ENCODE measurements around the gene RNASE13. TPM values are rescaled to one million over a fixed set of nuclear protein-coding genes. Genes with fewer than 3 reads are reported as not detected.
A peak's percentile ranks its signal among the peaks of the same experiment; 100 is the strongest.

Gene RNASE13
- total RNA-seq, 1 donor from 2014 or later: not detected

DNA sequence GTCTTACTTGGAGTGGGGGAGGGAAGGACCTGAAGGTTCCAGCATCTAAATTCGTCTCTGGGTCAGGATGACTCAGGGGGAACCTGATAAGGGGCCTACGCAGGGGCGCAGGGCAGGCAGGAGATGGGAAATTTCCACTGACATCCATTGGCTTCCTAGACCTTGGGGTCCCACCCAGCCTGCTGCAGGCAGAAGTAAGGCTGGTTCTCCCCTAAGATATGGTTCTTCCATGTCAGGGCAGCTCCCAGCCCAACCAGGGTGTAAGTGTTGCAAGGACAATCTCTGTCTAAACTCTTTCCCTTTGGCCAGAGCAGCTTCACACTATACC is 7.7 kb downstream of the RNASE13 start:
- intact Hi-C loops (cut with micrococcal nuclease): no loop called here
- DNase-seq (peak; percentile 34), ATAC-seq (no peak)

GRCh38 chr14:21026274-21026987 is 8.2 kb downstream of the RNASE13 start:
- ATAC-seq: no peak
- intact Hi-C loops (cut with micrococcal nuclease): no loop called here

DNA sequence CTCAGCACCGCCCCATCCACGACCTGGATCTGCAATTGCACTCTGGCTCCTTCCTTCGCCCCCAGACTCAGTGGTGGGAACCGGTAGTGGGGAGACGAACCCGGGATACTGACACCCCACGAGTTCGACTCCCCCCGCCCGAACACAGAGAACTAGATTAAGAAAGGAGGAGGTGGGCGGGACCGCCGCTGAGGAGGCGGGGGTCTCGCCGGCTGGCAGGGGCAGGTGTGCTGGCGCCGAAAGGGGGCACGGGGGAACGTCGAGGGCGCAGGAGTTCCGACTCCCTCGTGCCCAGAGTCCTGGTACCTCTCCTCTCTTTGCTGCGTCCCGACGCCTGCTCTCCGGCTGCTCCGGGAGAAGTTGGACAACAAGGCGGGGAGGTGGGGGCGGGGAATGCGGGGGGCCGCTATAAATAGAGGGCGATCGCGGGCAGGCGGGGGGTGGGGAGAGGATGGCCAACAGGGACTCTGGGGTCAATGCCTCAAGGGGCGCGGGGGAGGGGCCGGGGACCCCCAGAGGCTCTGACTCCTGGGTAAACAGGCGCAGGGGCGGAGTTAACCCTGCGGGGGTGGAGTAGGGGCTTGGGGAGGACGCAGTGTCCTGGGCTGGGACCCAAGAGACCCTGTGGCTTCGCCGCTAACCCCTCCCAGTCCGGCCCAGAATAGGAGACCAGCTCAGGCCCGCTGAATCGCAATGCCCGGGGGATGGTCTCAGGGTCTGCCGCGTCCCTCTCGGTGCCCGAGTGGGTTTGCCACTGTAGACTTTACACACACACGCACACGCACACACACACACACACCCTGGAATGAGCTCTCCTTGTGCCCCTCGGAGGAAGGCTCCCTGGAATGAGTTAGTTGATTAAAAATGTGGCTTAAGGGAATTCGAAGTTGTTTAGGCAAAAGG is 9.0 kb downstream of the RNASE13 start:
- peak; percentile 76 for ATAC-seq
- intact Hi-C loops (cut with micrococcal nuclease): no loop called here
- DNase-seq: peak; percentile 93

More at GRCh38 chr14:21026274-21026987, 8.2 kb downstream of the RNASE13 start:
- peak; percentile 43 for DNase-seq

DNA sequence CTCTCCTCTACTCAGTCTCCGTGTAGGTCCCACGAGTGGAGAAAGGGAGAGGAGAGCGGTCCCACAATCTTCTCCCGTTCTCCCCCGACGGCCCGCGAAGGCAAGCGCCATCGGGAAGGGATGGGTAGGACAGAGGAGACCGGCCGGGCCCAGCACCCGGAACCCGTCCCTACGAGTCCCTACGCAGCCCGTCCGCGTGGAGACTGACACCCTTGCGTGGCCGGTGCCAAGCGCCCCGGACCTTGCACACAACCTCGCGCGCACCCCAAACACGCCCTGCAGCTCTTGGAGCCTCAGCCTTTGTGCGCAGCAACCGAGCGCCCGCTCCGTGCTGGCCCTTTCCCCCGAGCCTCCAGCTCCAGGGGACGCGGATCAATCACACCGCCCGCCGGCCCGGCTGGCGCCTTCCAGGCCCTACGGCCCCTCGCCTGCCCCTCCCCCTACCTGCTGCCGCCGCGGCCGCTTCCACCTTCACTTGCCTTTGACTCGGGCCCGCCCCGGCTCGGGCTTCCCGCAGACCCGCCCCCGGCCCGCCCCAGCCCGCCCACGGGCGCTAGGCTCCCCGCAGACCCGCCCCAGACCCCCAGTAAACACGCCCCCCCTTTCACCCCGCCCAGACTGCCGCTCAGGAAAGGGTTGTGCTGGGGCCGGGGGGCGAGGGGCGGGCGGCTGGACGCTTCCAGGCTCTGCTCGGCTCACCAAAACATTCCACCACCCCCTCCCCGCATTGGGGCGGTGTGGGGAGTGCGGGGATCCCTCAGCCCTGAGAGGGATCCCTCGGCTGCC is 9.8 kb downstream of the RNASE13 start, which contains the start of gene NDRG2:
Gene NDRG2 (minus strand): TSS at position 477 of the 786 bp plus-strand sequence. CDS start 1,746 bp downstream, outside the sequence.
- DNase-seq: peak; percentile 94
- intact Hi-C loops (cut with micrococcal nuclease): no loop called here
- peak; percentile 88 for ATAC-seq

DNA sequence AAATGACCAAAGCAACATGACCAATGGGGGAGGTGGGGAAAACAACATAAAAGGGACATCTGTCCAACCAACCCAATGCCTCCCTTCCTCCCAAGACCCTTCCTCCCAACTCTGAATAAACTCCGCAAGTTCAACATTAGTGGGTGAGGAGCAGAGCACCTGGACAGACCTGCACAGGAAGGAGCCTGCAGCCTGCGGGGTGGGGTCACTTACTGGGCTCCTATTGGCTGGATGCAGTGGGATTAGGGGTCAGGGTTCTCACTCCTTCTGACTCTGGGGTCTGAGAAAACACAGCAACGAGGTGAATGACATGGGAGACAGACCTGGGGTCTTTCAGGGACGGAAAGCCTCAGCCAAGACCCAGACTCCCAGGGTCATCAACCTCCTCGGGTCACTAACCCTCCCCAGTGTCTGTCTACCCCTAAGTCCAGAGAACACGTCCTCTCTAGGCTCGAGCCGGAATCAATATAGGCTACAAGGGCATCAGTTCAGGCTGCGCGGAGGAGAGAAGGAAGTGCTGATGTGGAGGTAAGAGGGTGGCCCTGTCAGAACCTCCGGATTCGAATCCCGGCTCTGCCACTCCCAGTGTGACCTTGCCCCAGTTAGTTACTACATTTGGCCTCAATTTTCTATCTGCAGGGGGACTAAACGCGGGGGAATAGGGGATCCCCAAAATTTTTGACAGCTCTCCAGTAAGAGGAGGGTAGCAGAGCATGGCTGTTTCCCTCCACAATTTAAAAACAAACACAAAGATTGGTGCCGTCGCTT is 10.6 kb downstream of the RNASE13 start:
- DNase-seq (peak; percentile 40), ATAC-seq (peak; percentile 15)
- intact Hi-C loops (cut with micrococcal nuclease): no loop called here

DNA sequence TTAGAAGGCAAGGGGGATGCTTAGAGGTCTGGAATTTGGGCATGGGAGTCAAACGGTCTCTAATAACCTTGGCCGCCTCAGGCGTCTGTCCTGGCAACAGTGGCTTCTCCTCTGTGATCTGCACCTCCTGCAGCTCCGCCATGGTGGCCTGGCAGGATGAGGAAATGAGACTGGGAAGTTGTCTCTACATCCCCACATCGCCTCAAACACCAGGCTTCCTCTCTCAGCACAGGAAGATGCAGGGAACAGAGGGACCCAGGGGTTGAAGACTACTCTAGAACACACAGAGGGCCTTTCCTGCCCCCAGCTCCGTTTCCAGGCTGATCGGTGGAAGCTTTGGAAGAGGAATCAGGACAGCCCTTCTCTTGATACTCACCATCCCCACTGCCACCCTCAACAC is 11.4 kb downstream of the RNASE13 start:
- intact Hi-C loops (cut with micrococcal nuclease): no loop called here
- DNase-seq (peak; percentile 57), ATAC-seq (no peak)

DNA sequence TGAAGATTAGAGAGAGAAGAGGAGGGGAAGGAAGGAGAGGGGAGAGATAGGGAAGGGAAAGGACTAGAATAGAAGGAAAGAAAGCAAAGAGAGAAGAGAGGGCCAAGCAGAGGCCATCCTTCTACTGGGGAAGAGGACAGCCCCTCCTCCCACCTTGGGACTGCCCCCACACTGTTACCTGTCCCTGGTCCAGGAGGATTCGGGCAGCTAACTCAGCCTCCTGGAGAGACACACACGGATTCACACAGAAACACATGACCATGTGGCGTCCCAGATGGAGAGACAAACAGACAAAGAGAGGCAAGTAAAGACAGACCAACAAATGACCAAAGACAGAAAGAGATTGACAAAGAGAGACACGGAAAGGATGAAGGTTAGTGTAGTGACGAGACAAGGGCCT is 11.9 kb downstream of the RNASE13 start:
- intact Hi-C loops (cut with micrococcal nuclease): no loop called here
- DNase-seq (no peak), ATAC-seq (no peak)

DNA sequence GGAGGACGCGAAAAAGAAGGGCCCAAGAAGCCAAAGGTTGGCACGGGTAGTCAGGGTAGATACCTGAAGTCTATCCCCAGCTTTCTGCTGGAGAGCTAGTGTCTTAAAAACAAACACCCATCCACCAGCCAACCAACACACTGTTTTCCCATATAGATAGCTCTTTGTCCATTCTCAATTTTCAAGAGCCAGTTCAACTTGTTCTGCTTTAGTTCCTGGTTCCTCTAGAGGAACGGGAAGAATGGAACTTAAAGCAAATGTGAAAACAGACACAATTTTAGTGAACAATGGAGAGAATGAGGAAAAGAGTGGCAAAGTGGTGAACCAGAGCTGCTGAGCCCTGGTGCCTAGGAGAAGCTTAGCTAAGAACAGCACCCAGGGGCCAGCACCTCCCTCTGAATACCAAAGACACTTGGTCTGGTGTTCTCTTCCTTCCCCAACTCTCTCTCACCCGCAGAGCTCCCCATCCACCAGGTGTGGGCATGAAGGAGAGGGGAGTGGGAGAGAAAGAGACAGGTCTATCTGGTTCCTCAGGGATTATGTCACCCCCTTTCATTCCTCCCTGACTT is 13.5 kb downstream of the RNASE13 start:
- no peak for ATAC-seq
- intact Hi-C loops (cut with micrococcal nuclease): no loop called here

DNA sequence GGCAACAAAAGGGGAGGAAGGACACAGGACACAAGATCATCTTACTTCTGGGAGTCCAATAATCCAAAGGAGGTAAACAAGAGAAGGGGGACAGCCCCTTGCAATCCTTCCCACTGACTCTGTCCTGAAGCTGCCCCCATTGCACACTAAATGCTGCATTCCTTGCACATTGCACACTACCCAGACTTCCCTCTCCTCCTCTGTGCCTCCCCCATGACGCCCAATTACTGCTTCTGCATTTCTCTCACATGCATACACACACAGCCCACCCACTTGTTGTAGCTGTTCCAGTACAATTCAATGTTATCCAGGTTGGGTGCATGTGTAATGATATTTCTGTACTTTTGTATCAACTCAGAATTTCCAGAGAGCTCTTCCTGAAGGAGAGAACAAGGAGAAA is 15.2 kb downstream of the RNASE13 start:
- no peak for ATAC-seq
- no peak for DNase-seq
- intact Hi-C loops (cut with micrococcal nuclease): loop anchor here (10.0 kb wide), 1 partner anchor 55 kb away; the partner anchor contains the start of gene ARHGEF40

More for the DNA sequence above, 13.5 kb downstream of the RNASE13 start:
- DNase-seq: no peak

DNA sequence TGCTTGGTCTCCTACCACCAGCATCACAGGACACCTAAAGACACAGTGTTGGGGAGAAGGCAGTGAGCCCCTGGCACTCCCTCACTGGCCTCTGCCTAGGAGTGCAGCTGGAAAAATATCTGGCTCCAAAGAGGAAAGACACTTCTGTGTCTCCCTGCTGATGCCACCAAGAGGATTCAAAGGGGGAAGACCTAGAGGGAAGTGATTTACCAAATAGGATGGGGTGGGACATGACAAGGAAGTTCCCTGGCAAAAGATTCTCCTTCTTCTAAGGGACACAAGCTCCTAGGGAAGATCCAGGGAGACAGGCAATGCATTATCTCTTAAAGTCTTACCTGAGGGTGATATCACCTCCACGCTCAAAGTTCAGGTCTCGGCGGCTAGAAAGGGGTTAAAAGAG is 15.8 kb downstream of the RNASE13 start:
- ATAC-seq (no peak), DNase-seq (no peak)
- intact Hi-C loops (cut with micrococcal nuclease): loop anchor here (10.0 kb wide), 1 partner anchor 56 kb away; the partner anchor contains the start of gene ARHGEF40

DNA sequence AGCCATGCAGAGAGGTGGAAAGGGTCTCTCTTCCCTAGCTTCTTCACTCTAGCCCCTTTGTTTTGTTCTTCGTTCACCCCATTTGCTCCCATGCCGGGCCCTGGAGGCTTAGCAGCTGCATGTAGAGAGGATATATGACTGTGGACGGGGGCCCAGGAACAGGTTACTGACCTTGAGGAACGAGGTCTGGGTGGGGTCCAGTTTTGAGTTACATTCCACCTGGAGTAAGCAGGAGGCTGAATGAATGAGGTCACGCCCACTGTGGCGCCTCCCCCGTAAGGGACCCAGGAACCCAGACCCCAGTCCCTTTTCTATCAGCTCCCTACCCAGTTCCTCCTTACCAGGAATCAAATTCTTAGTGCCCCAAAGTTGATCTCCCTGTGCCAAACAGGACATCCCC is 16.3 kb downstream of the RNASE13 start:
- no peak for ATAC-seq
- no peak for DNase-seq
- intact Hi-C loops (cut with micrococcal nuclease): loop anchor here (10.0 kb wide), 1 partner anchor 57 kb away; the partner anchor contains the start of gene ARHGEF40

DNA sequence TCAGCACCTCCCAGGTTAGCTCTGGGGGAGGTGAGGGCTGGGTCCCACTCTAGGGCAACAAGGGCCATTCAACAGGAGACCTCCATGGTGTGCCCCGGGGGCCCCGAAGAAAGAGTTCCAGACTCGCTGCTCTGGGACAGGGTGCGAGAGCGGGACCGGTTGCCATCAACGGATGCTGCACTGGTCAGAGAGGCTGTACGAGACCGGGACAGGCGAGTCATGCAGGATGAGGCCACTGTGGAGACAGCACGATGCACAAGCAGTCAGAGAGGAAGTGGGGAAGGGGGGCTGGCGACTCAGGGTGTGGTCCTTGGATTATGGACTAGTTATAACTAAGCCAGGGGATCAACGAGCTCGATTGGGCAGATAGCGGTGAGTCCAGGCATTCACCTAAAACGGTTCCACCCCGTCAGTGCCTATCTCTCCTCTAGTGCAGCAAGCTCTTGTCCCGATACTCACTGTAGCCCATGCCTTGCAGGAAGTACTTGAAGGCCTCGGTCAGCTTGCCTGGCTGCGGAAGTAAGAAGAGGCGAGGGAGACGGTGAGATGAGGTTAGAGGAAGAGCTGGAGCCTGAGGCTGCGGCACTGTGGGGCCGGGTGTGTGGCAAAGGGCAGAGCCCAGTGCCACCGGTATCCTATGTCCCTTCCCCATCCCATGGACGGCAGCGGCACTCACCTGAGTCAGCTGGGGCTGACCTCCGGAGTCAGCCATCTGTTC is 16.9 kb downstream of the RNASE13 start:
- no peak for ATAC-seq
- no peak for DNase-seq
- intact Hi-C loops (cut with micrococcal nuclease): loop anchor here (10.0 kb wide), 1 partner anchor 57 kb away; the partner anchor contains the start of gene ARHGEF40

DNA sequence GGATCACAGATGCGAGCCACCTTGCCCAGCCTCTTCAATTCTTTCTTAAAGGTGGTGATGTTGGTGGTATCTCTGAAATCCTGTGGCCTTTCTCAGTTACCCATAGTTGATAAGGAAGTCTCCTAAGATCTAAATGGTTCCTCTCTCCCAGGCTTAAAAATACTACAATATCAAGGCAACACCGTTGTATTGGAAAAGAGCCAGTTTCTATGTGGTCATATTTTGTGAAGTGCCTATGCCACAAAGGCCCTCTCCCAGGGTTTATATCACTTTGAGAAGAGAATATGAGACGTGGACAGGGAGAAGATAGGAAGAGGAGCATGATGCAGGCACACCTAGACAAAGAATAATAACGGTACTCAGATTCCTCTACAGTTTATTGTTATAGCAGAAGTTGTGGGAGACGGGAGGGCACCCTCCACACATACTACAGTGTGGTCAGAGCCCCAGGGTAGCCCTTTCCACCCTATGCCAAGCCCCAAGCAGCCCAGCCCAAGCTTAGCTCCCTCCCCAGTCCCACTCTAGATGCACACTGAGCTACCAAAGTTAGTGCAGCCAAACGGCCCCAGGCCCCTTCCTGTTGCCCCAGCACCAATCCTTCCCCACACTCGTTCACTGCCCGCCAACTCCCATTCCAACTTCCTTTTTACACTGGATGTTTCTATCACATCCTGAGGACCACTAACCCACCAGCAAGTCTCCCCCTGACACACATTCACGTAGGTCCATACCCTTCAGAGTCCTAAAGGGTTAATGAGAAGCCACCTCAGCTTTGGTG is 18.0 kb downstream of the RNASE13 start:
- no peak for DNase-seq
- ATAC-seq: no peak
- intact Hi-C loops (cut with micrococcal nuclease): loop anchor here (10.0 kb wide), 1 partner anchor 58 kb away; the partner anchor contains the start of gene ARHGEF40

GRCh38 chr14:21015312-21015711 is 19.3 kb downstream of the RNASE13 start:
- intact Hi-C loops (cut with micrococcal nuclease): loop anchor here (2.0 to 10.0 kb wide), 2 partner anchors 25 to 59 kb away; partner anchors contain the start of gene ARHGEF40
- no peak for DNase-seq
- peak; percentile 39 for ATAC-seq

GRCh38 chr14:21014761-21015190 is 19.8 kb downstream of the RNASE13 start:
- intact Hi-C loops (cut with micrococcal nuclease): loop anchor here (2.0 to 10.0 kb wide), 2 partner anchors 26 to 60 kb away; partner anchors contain the start of gene ARHGEF40
- peak; percentile 82 for ATAC-seq
- peak; percentile 77 for DNase-seq

DNA sequence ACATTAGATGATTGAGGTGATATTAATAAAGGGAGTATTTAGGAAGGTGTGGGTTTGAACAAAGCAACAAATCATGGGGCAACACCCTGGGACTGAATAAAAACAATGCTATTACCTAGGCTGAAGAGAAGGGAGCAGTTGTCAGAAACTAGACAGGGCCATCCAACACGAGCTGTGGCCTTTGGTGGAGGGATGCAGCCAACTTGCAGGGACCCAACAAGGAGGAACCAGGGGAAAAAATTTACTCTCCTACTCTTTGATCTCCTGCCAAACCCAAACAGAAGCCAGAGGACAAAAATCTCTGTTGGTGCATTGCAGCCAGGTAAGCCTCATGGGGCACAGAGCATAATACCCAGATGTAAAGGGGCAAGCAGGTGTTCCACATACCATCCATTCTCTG is 23.5 kb downstream of the RNASE13 start:
- ATAC-seq (no peak), DNase-seq (no peak)
- intact Hi-C loops (cut with micrococcal nuclease): loop anchor here (10.0 kb wide), 1 partner anchor 64 kb away; the partner anchor contains the start of gene ARHGEF40
